RWPE1 (cell line): ENCODE measurements around the gene IL1F10.

Experiments used
- CTCF ChIA-PET: fragments of 350-600 bp; sonication (Branson Sonifier 250); formaldehyde crosslinking; extraction: SDS; loops from one replicate; lab custom pipeline; 2021; lab: Yijun Ruan, JAX
- POLR2A ChIA-PET: fragments of 400-600 bp; formaldehyde crosslinking; extraction: SDS; loops from one replicate; lab custom pipeline; 2020; ENCODE audit warnings: antibody characterized with exemption; ENCODE audit not compliant: low non-redundant PET; lab: Yijun Ruan, JAX
- DNase-seq: peaks from one replicate; pipeline ENCODE4 v3.0.0; 2012; ENCODE audit warnings: low spot score
- H3K27ac ChIP-seq: fragments of 450-650 bp; 2 replicates; pipeline ENCODE4 v1.5.1; 2017
- TF ChIP-seq, protein P1 (sequence below): fragments of 450-650 bp; conservative IDR thresholded peaks from 2 replicates; pipeline ENCODE4 v1.5.1; 2017; ENCODE audit warnings: low read depth, mild to moderate bottlenecking

The IL1F10 gene

DNA sequence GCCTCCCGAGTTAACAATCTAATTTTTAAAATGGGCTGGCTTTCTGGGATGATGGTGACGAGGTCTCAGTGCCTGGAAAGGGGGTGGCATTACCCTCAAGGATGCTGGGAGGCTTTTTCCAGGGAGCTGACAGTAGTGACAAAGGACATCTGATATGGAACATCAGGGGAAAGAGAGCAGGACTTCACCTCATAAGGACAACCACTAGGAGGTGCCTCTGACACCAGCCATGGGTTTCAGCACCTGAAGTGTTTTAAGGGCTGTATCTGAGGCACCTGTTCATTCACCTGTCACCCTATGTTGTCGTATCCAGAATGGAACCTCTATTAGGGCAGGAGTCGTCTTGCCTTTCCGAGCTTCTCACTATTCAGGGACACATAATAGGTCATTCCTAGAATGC is 25.9 kb upstream of the IL1F10 start:
- POLR2A ChIA-PET, result no interaction called here
- no peak for DNase-seq
- CTCF ChIA-PET, result interaction anchor here (0.5 to 1.2 kb wide), 3 partner anchors 43 to 157 kb away, joined by 3 to 4 read pairs (median 3); no protein-coding TSS in a partner anchor
- H3K27ac ChIP-seq, result no peak overlapping the region
- TF ChIP-seq, protein P1, sequence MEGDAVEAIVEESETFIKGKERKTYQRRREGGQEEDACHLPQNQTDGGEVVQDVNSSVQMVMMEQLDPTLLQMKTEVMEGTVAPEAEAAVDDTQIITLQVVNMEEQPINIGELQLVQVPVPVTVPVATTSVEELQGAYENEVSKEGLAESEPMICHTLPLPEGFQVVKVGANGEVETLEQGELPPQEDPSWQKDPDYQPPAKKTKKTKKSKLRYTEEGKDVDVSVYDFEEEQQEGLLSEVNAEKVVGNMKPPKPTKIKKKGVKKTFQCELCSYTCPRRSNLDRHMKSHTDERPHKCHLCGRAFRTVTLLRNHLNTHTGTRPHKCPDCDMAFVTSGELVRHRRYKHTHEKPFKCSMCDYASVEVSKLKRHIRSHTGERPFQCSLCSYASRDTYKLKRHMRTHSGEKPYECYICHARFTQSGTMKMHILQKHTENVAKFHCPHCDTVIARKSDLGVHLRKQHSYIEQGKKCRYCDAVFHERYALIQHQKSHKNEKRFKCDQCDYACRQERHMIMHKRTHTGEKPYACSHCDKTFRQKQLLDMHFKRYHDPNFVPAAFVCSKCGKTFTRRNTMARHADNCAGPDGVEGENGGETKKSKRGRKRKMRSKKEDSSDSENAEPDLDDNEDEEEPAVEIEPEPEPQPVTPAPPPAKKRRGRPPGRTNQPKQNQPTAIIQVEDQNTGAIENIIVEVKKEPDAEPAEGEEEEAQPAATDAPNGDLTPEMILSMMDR, result no peak

DNA sequence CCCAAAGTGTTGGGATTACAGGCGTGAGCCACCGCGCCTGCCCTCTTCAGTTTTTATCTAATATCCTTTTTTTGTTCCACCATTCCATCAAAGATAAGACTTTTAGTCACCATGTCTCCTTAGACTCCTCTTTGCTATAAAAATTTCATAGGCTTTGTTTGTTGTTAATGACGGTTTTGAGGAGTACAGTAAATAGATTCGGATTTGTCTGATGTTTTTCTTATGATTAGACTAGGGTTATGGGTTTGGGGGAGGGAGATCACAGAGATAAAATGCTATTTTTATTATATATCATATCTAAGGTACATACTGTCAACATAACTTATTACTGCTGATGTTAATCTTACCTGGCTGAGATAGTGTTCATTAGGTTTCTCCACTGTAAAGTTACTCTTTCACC is 21.3 kb upstream of the IL1F10 start:
- ChIA-PET CTCF (no interaction called here), POLR2A (no interaction called here)
- DNase-seq, result no peak
- TF ChIP-seq, protein P1, result no peak
- no peak overlapping the region for H3K27ac ChIP-seq

GRCh38 chr2:113050921-113051895 is 16.6 kb upstream of the IL1F10 start:
- ChIA-PET CTCF (no interaction called here), POLR2A (no interaction called here)
- TF ChIP-seq, protein P1, result no peak
- no peak for DNase-seq
- no peak overlapping the region for H3K27ac ChIP-seq

DNA sequence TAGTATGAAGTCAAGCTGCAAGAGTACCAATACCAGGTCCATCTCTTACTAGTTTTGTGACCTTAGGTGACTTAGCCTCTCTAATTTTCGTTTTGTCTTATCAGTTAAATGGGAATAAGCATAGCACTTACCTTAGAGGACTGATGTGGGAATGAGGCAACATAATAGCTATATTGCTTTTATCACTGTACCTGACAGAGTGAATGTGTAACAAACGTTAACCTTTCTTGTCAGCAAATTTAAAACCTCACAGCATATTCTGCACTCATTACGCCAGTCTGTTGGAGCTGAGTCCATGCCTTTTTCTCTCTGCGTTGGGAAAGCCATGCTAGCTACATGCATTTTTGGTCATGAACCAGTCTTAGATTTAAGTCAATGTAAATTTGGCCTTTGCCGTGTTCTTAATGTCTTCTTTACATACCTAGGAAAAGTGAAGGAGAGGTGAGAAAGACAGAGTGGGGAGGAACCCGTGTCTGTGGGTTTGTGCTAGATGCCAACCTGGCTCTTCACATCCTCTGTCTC is 15.3 kb upstream of the IL1F10 start, which contains the start of gene IL36B:
TSS of gene IL36B (minus strand) at position 472 of the 522 bp plus-strand sequence.
- DNase-seq, result no peak
- TF ChIP-seq, protein P1, result no peak
- ChIA-PET POLR2A (no interaction called here), CTCF (no interaction called here)
- H3K27ac ChIP-seq, result no peak within 1 kb of the TSS

- ChIA-PET CTCF (no interaction called here), POLR2A (no interaction called here)
- no peak for DNase-seq
- TF ChIP-seq, protein P1, result no peak
- H3K27ac ChIP-seq, result no peak overlapping the region
Observed at GRCh38 chr2:113053666-113054065, 14.1 kb upstream of the IL1F10 start.

- TF ChIP-seq, protein P1, result no peak
- DNase-seq, result no peak
- POLR2A ChIA-PET, result no interaction called here
- CTCF ChIA-PET, result no interaction called here
- H3K27ac ChIP-seq, result no peak overlapping the region
Observed at GRCh38 chr2:113054066-113054465, 13.7 kb upstream of the IL1F10 start.
